LoVo (cell line): ENCODE measurements around the gene FOXR2.

ENCODE experiments used
- DNase-seq: peaks from one replicate; pipeline ENCODE4 v3.0.0-alpha.2; 2016; ENCODE audit warnings: low spot score

Gene FOXR2, protein sequence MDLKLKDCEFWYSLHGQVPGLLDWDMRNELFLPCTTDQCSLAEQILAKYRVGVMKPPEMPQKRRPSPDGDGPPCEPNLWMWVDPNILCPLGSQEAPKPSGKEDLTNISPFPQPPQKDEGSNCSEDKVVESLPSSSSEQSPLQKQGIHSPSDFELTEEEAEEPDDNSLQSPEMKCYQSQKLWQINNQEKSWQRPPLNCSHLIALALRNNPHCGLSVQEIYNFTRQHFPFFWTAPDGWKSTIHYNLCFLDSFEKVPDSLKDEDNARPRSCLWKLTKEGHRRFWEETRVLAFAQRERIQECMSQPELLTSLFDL

GRCh38 chrX:55623100-55623499 lies at the start of gene FOXR2:
TSS of gene FOXR2 (plus strand) at chrX:55623400. CDS start at chrX:55623712, 312 bp downstream.
- DNase-seq: no peak

- DNase-seq: no peak
Measured at GRCh38 chrX:55579115-55579514, 44.1 kb upstream of the FOXR2 start.

DNA sequence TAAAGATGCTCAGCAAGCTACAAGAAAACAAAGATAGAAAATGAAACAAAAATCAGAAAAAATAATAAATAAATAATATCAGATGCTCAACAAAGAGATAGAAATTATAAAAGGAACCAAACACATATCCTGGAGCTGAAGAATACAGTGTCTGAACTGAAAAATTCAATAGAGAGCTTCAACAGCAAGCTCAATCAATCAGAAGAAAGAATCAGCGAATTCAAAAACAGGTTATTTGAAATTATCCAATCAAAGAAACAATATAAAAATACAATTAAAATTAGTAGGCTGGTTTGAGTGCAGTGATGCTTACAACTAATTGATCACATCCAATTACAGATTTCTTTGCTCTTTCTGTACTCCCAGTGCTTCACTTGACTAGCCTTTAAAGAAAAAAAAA lies 40.8 kb upstream of the FOXR2 start:
- DNase-seq: no peak

DNA sequence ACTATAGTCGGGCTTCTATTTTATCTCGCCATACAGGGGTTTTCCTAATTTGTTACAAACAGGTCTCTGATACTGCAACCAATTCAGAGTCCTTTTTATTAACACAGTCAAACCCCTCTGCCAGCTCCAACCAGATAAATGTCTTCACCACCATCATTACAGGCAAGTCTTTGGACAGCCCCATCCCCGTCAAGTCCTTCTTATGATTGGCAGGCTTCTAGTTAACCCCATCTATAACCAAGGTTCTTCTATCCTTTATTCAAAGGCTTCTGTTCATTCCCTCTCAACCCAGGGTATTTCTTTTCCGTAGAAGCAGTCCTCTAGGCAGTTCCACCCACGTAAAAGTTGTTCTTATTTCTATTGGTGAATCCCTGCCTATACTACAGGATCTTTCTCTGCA lies 29.9 kb upstream of the FOXR2 start:
- DNase-seq: no peak

DNA sequence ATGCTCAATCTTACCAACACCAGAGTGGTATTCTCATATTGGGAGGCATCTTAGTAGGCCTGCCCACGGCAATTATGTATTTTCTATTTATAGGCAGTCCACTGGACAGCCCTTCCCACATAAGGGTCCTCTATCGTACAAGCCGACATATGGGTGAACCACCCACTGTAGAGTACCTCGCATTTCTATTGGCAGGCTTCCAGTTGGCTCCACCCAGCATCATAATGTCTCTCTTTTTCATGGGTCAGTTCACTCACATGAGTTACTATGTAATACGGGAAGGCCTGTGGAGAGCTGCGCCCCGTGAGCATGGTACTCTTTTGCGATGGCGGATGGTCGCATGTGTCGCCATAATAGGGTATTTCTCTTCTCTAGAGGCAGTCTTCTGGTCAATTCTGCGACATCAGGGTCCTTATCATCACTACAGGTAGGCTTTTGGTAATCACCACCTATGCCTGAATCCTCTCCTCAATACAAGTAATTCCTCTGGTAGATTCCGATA lies 29.4 kb upstream of the FOXR2 start:
- DNase-seq: no peak

- DNase-seq: no peak
Measured at GRCh38 chrX:55598333-55598732, 24.9 kb upstream of the FOXR2 start.

DNA sequence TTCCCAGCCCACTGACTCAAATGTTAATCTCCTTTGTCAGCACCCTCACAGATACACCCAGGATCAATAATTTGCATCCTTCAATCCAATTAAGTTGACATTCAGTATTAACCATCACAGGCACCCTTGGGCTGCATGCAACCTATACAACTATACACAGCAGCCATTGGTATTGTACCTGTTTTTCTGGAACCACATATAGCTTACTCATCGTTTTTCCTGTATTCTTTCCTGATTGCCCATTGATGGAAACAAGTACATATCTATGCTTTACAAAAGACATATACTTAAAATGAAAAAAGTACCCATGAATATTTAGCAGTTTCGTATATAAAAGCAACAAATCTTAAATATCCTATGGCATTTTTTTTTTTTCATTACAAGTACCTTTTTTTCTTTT lies 3.7 kb upstream of the FOXR2 start:
- no peak for DNase-seq

DNA sequence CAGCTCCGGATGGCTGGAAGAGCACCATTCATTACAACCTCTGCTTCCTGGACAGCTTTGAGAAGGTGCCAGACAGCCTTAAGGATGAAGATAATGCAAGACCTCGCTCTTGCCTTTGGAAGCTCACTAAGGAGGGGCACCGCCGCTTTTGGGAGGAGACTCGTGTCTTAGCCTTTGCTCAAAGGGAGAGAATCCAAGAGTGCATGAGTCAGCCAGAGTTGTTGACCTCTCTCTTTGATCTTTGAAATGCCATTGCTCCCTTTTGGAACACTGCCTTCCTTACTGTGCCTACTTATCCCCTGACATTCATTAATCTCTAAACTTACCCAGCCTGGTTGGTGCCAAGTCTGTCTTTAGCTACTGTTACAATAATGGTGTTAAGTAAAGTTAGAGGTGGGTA lies 1.2 kb downstream of the FOXR2 start:
- peak; percentile 58 for DNase-seq

- DNase-seq: no peak
Measured at GRCh38 chrX:55636109-55636508, 12.9 kb downstream of the FOXR2 start.

GRCh38 chrX:55638933-55639332 lies 15.7 kb downstream of the FOXR2 start:
- no peak for DNase-seq

GRCh38 chrX:55640854-55641253 lies 17.7 kb downstream of the FOXR2 start:
- DNase-seq: no peak

DNA sequence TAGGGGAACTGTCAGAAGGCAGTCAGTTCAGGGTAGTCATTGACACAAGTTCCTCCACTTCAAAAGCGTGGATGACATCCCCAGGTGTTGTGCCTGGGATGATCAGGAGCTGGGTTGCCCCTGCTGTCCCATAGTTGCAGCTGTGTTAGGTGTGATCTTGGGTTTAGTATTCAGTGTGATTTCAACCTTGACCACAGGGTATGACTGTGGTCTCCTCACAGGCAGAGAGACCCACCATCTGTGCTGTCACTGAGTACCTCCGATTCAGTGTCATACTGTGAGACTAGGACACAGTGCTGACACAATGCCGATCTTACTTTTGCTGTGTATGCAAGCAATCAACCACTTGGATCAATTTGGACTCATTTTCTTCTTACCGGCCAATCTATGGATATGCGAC lies 25.2 kb downstream of the FOXR2 start:
- DNase-seq: no peak

GRCh38 chrX:55659931-55660330 lies 36.7 kb downstream of the FOXR2 start:
- DNase-seq: no peak

DNA sequence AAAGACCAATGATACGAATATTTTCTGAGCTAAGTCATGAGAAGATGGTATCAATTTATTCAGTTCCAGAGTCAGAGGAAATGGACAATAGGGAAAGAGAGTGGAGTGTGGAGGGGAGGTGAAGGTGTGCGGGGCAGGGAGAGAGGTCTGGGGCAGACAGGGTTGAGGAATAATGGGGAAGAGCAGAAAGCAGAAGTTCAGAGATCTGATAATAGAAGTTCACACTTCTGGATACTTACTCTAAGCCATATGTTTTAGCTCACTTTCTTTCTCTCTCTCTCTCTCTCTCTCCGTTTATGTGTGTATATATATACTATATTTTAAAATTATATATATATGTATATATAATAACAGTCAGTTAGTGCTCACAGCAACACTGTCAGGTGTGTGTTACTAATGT lies 40.4 kb downstream of the FOXR2 start:
- DNase-seq: no peak

DNA sequence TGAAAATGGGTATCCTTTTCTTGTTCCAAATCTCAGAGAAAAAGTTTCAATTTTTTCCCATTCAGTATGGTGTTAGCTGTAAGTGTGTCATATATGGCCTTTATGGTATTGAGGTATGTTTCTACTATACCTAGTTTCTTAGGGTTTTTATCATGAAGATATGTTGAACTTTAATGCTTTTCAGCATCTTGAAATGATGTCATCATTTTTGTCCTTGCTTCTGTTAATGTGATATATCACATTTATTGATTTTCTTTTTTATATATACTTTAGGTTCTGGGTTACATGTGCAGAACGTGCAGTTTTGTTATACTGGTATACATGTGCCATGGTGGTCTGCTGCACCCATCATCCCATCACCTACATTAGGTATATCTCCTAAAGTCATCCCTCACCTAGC lies 44.9 kb downstream of the FOXR2 start:
- no peak for DNase-seq
